Caco-2 (cell line): ENCODE results near the gene PLLP. TPM values are rescaled to one million over a fixed set of nuclear protein-coding genes. Genes with fewer than 3 reads are reported as not detected.

ENCODE experiments used
- BruUV-seq: library from RNA; stranded (reverse); fragments of 400-500 nt; replicated peaks from 2 replicates; lab custom pipeline; 2021; lab: Mats Ljungman, UMichigan
- CTCF ChIA-PET: fragments of 300-600 bp; sonication (Branson Sonifier 250); formaldehyde crosslinking; loops from one replicate; lab custom pipeline; 2022; ENCODE audit warnings: antibody characterized with exemption; lab: Charles Lee
- POLR2A ChIA-PET: fragments of 300-600 bp; sonication (Branson Sonifier 250); formaldehyde crosslinking; loops from one replicate; lab custom pipeline; 2022; ENCODE audit warnings: antibody characterized with exemption; lab: Charles Lee
- DNase-seq, 2 experiments: peaks; one replicate each; pipeline versions ENCODE4 v3.0.0 to v3.0.0-alpha.2; 2020 to 2022
- H3K27me3 ChIP-seq: replicated peaks from 2 replicates; pipeline ENCODE4 v1.6.0; 2011; ENCODE audit warnings: low read length; ENCODE audit not compliant: control insufficient read depth, insufficient read depth
- H3K36me3 ChIP-seq: 2 replicates; pipeline ENCODE4 v1.5.1; 2011; ENCODE audit warnings: low read length; ENCODE audit not compliant: control insufficient read depth, insufficient read depth
- H3K4me1 ChIP-seq: fragments of 250-450 bp; sonication (Bioruptor Pico); 2 replicates; pipeline ENCODE4 v1.5.1; 2020; ENCODE audit warnings: mild to moderate bottlenecking
- H3K4me3 ChIP-seq: 2 replicates; pipeline ENCODE4 v1.5.1; 2011; ENCODE audit warnings: low read depth, mild to moderate bottlenecking, control low read depth, low read length
- H3K9me3 ChIP-seq: fragments of 250-450 bp; sonication (Bioruptor Pico); 2 replicates; pipeline ENCODE4 v1.5.1; 2020; ENCODE audit warnings: mild to moderate bottlenecking, moderate library complexity
- H3K27ac Mint-ChIP-seq: one replicate; pipeline ENCODE4 v1.8.0; 2022; ENCODE audit warnings: mixed read lengths; ENCODE audit not compliant: unreplicated experiment
- H3K27me3 Mint-ChIP-seq: one replicate; pipeline ENCODE4 v1.8.0; 2022; ENCODE audit warnings: mixed read lengths; ENCODE audit not compliant: insufficient read depth, unreplicated experiment
- H3K36me3 Mint-ChIP-seq: one replicate; pipeline ENCODE4 v1.8.0; 2022; ENCODE audit warnings: mild to moderate bottlenecking, mixed read lengths; ENCODE audit not compliant: insufficient read depth, unreplicated experiment
- H3K4me1 Mint-ChIP-seq: one replicate; pipeline ENCODE4 v1.8.0; 2022; ENCODE audit warnings: low read depth, mixed read lengths; ENCODE audit not compliant: unreplicated experiment
- H3K4me3 Mint-ChIP-seq: one replicate; pipeline ENCODE4 v1.8.0; 2022; ENCODE audit warnings: mild to moderate bottlenecking, moderate library complexity, mixed read lengths; ENCODE audit not compliant: unreplicated experiment
- H3K9me3 Mint-ChIP-seq: one replicate; pipeline ENCODE4 v1.8.0; 2022; ENCODE audit warnings: mixed read lengths; ENCODE audit not compliant: unreplicated experiment
- intact Hi-C: fragments of 100-400 bp; cut with micrococcal nuclease; formaldehyde crosslinking; loops from one replicate; pipeline ENCODE4 v1.10.0; 2022; ENCODE audit not compliant: unreplicated experiment
- total RNA-seq: library from RNA; stranded (reverse); gene quantifications from 2 replicates; pipeline ENCODE4 v1.2.3, GENCODE V29; 2022
- TF ChIP-seq, protein P1 (sequence below), 2 experiments: fragments of 200-600 bp in 1 of 2; IDR thresholded peaks; 1 replicate in 1 of 2; 2 replicates in 1 of 2; pipeline versions ENCODE4 v1.5.1 to v1.8.0; 2011 to 2022; ENCODE audit warnings: antibody characterized with exemption in 1 of 2, control low read depth in 1 of 2, inconsistent platforms in 1 of 2, low read depth in 1 of 2, low read length in 1 of 2, mild to moderate bottlenecking in 1 of 2, moderate library complexity in 1 of 2; ENCODE audit not compliant: insufficient read depth in 1 of 2, severe bottlenecking in 1 of 2, unreplicated experiment in 1 of 2

Gene PLLP
- total RNA-seq, 1 experiment from 2014 or later = 53.0 TPM

DNA sequence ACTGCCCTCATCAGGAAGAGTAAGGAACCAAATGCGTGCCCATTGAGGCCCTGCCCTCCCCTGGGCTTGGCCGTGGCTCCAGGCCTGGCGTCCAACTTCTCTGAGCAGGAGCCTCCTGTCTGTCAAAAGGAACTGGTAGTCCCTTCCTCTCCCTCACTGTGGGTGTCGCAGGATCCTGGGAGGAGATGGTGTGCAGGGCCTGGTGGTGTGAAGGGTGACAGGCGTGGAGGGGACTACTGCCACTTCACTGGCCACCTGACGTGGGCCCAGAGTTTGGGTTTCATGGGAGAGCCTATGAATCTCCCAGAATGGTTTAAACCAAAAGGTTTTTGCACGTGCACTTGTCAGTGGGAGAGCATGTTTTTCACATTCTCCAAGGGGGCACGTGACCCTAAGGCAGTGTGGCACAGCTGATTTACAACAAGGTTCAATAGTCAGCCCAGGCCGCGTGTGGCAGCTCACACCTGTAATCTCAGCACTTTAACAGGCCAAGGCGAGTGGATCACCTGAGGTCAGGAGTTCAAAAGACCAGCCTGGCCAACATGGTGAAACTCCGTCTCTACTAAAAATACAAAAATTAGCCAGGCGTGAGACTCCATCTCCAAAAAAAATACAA lies 26.9 kb downstream of the PLLP start:
- BruUV-seq = no TSS peak

GRCh38 chr16:57256601-57257395 lies 27.7 kb downstream of the PLLP start:
- no peak overlapping the region for H3K4me3 Mint-ChIP-seq
- ChIA-PET POLR2A (interaction anchor here (0.5 kb wide), 1 partner anchor 11 kb away, joined by 4 read pairs; no protein-coding TSS in a partner anchor), CTCF (no interaction called here)
- Histone ChIP-seq H3K9me3 (no peaks in the 10 kb centered on the region; the same call in 1 of the 2 replicates), H3K36me3 (peaks cover 7% of the 10 kb centered on the region), H3K4me1 (no peaks in the 10 kb centered on the region), H3K4me3 (no peak overlapping the region), H3K27me3 (no peaks in the 10 kb centered on the region)
- BruUV-seq = no TSS peak
- DNase-seq = peak in 1 of 2 experiments; percentile 21
- TF ChIP-seq, protein P1, sequence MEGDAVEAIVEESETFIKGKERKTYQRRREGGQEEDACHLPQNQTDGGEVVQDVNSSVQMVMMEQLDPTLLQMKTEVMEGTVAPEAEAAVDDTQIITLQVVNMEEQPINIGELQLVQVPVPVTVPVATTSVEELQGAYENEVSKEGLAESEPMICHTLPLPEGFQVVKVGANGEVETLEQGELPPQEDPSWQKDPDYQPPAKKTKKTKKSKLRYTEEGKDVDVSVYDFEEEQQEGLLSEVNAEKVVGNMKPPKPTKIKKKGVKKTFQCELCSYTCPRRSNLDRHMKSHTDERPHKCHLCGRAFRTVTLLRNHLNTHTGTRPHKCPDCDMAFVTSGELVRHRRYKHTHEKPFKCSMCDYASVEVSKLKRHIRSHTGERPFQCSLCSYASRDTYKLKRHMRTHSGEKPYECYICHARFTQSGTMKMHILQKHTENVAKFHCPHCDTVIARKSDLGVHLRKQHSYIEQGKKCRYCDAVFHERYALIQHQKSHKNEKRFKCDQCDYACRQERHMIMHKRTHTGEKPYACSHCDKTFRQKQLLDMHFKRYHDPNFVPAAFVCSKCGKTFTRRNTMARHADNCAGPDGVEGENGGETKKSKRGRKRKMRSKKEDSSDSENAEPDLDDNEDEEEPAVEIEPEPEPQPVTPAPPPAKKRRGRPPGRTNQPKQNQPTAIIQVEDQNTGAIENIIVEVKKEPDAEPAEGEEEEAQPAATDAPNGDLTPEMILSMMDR (IDR thresholded peaks at IDR 0.05; ENCODE audit: insufficient read depth in 1 of 2, low read depth in 1 of 2, low read length in 1 of 2, severe bottlenecking in 1 of 2, unreplicated experiment in 1 of 2) = no peak
- intact Hi-C loops = no loop called here
- H3K27me3 Mint-ChIP-seq = no peaks in the 10 kb centered on the region
- no peak overlapping the region for H3K27ac Mint-ChIP-seq
- H3K36me3 Mint-ChIP-seq = peaks cover 66% of the 10 kb centered on the region
- no peaks in the 10 kb centered on the region for H3K4me1 Mint-ChIP-seq
- H3K9me3 Mint-ChIP-seq = peaks cover 9% of the 10 kb centered on the region

More for the DNA sequence above, 26.9 kb downstream of the PLLP start:
- Histone ChIP-seq H3K36me3 (peaks cover 4% of the 10 kb centered on the region), H3K27me3 (no peaks in the 10 kb centered on the region), H3K9me3 (no peaks in the 10 kb centered on the region), H3K4me1 (no peaks in the 10 kb centered on the region), H3K4me3 (no peak overlapping the region)
- no peak overlapping the region for H3K4me3 Mint-ChIP-seq
- peaks cover 2% of the 10 kb centered on the region for H3K9me3 Mint-ChIP-seq
- no peaks in the 10 kb centered on the region for H3K27me3 Mint-ChIP-seq
- TF ChIP-seq, protein P1 (IDR thresholded peaks at IDR 0.05; ENCODE audit: insufficient read depth in 1 of 2, low read depth in 1 of 2, low read length in 1 of 2, severe bottlenecking in 1 of 2, unreplicated experiment in 1 of 2) = no peak
- CTCF ChIA-PET = no interaction called here
- H3K4me1 Mint-ChIP-seq = no peaks in the 10 kb centered on the region
- H3K27ac Mint-ChIP-seq = no peak overlapping the region
- peak in 1 of 2 experiments; percentile 23 for DNase-seq
- POLR2A ChIA-PET = no interaction called here
- intact Hi-C loops = no loop called here
- peaks cover 58% of the 10 kb centered on the region for H3K36me3 Mint-ChIP-seq

GRCh38 chr16:57255686-57256415 lies 28.6 kb downstream of the PLLP start:
- Mint-ChIP-seq H3K27ac (no peak overlapping the region), H3K36me3 (peaks cover 76% of the 10 kb centered on the region), H3K27me3 (no peaks in the 10 kb centered on the region), H3K4me3 (no peak overlapping the region), H3K4me1 (no peaks in the 10 kb centered on the region), H3K9me3 (peaks cover 9% of the 10 kb centered on the region)
- TF ChIP-seq, protein P1 (IDR thresholded peaks at IDR 0.05; ENCODE audit: insufficient read depth in 1 of 2, low read depth in 1 of 2, low read length in 1 of 2, severe bottlenecking in 1 of 2, unreplicated experiment in 1 of 2) = no peak
- no peaks in the 10 kb centered on the region for H3K27me3 ChIP-seq
- no peak overlapping the region for H3K4me3 ChIP-seq
- intact Hi-C loops = no loop called here
- CTCF ChIA-PET = no interaction called here
- BruUV-seq = no TSS peak
- H3K36me3 ChIP-seq = peaks cover 8% of the 10 kb centered on the region
- H3K4me1 ChIP-seq = no peaks in the 10 kb centered on the region
- H3K9me3 ChIP-seq = no peaks in the 10 kb centered on the region; the same call in 1 of the 2 replicates
- POLR2A ChIA-PET = interaction anchor here (0.5 to 1.1 kb wide), 2 partner anchors 10 kb away, joined by 4 read pairs; no protein-coding TSS in a partner anchor
- DNase-seq = peak in 1 of 2 experiments; percentile 13
